SHP77 (cell line): ENCODE data around the gene CNN2.
A peak's percentile ranks its signal among the peaks of the same experiment; 100 is the strongest.

Source experiments
- DNase-seq, 2 experiments: peaks; one replicate each; lab custom pipeline; 2025; lab: John Stamatoyannopoulos, UW

The CNN2 gene

GRCh38 chr19:1065606-1066109 lies 39.2 kb downstream of the CNN2 start:
- no peak for DNase-seq

- no peak for DNase-seq
These were observed 39.9 kb downstream of the CNN2 start for GRCh38 chr19:1066251-1066747.

- DNase-seq: no peak
These were observed 40.4 kb downstream of the CNN2 start, which contains the start of gene ARHGAP45 for GRCh38 chr19:1066748-1067340. TSS of gene ARHGAP45 (plus strand) at chr19:1067167. CDS start at chr19:1067406, 239 bp downstream.

- DNase-seq: no peak
These were observed 41.0 kb downstream of the CNN2 start for GRCh38 chr19:1067341-1067957.

- DNase-seq: no peak
These were observed 41.9 kb downstream of the CNN2 start for GRCh38 chr19:1068009-1069001.

- no peak for DNase-seq
These were observed 42.8 kb downstream of the CNN2 start for GRCh38 chr19:1069009-1069779.

- DNase-seq: no peak
These were observed 44.1 kb downstream of the CNN2 start for GRCh38 chr19:1070576-1070930.

GRCh38 chr19:1070931-1071791 lies 44.8 kb downstream of the CNN2 start:
- no peak for DNase-seq

- no peak for DNase-seq
These were observed 46.1 kb downstream of the CNN2 start for GRCh38 chr19:1072371-1073015.

- no peak for DNase-seq
These were observed 46.9 kb downstream of the CNN2 start for GRCh38 chr19:1073063-1073955.

- no peak for DNase-seq
These were observed 47.6 kb downstream of the CNN2 start for GRCh38 chr19:1073956-1074517.

GRCh38 chr19:1074544-1075283 lies 48.3 kb downstream of the CNN2 start:
- peak; percentile 75 to 88 for DNase-seq

- no peak for DNase-seq
These were observed 49.6 kb downstream of the CNN2 start for GRCh38 chr19:1076046-1076386.

- DNase-seq: no peak
These were observed 50.5 kb downstream of the CNN2 start for GRCh38 chr19:1076951-1077350.

GRCh38 chr19:1079566-1080111 lies 53.2 kb downstream of the CNN2 start:
- no peak for DNase-seq

- DNase-seq: no peak
These were observed 54.2 kb downstream of the CNN2 start for GRCh38 chr19:1080360-1081161.
